KMS-11 (cell line): ENCODE results near the gene SATB2.

Experiments used
- H2AFZ ChIP-seq: fragments of 200-600 bp; sonication (generic); 2 replicates; pipeline ENCODE4 v1.6.1; 2016; ENCODE audit warnings: antibody characterized with exemption, mixed run types, low read depth
- H3K27ac ChIP-seq: fragments of 200-600 bp; sonication (generic); 2 replicates; pipeline ENCODE4 v1.6.1; 2016; ENCODE audit warnings: mild to moderate bottlenecking, mixed run types
- H3K27me3 ChIP-seq: fragments of 200-600 bp; sonication (generic); 2 replicates; pipeline ENCODE4 v1.6.1; 2017; ENCODE audit warnings: mild to moderate bottlenecking, low read depth, mixed run types, moderate library complexity; ENCODE audit not compliant: insufficient read depth
- H3K36me3 ChIP-seq: fragments of 200-600 bp; sonication (generic); 2 replicates; pipeline ENCODE4 v1.6.1; 2017; ENCODE audit warnings: mild to moderate bottlenecking, mixed run types; ENCODE audit not compliant: insufficient read depth
- H3K4me1 ChIP-seq: fragments of 200-600 bp; sonication (generic); 2 replicates; pipeline ENCODE4 v1.6.1; 2016; ENCODE audit warnings: mild to moderate bottlenecking, low read depth, mixed run types; ENCODE audit not compliant: poor library complexity, severe bottlenecking
- H3K4me2 ChIP-seq: fragments of 200-600 bp; sonication (generic); 2 replicates; pipeline ENCODE4 v1.7.0; 2016; ENCODE audit warnings: mild to moderate bottlenecking, mixed run types
- H3K4me3 ChIP-seq: fragments of 200-600 bp; sonication (generic); IDR thresholded peaks from 2 replicates; pipeline ENCODE4 v1.6.1; 2017; ENCODE audit warnings: low read depth, low read length, mixed read lengths; ENCODE audit not compliant: insufficient read depth
- H3K79me2 ChIP-seq: fragments of 200-600 bp; sonication (generic); 2 replicates; pipeline ENCODE4 v1.6.1; 2016; ENCODE audit warnings: low read depth, mixed run types; ENCODE audit not compliant: insufficient read depth
- H3K9ac ChIP-seq: fragments of 200-600 bp; sonication (generic); 2 replicates; pipeline ENCODE4 v1.6.1; 2016; ENCODE audit warnings: mild to moderate bottlenecking, mixed run types
- H4K20me1 ChIP-seq: fragments of 200-600 bp; sonication (generic); 2 replicates; pipeline ENCODE4 v1.6.1; 2016; ENCODE audit warnings: mild to moderate bottlenecking, mixed run types; ENCODE audit not compliant: insufficient read depth
- TF ChIP-seq, protein P1 (sequence below): fragments of 200-600 bp; sonication (generic); conservative IDR thresholded peaks from 2 replicates; pipeline ENCODE4 v1.6.1; 2017; ENCODE audit warnings: low read depth, mild to moderate bottlenecking, antibody characterized with exemption, low read length, moderate library complexity, mixed read lengths

The SATB2 gene

GRCh38 chr2:199279146-199279545, 178.6 kb downstream of the SATB2 start:
- Histone ChIP-seq H3K27me3 (no peaks in the 10 kb centered on the region), H3K4me2 (no peak overlapping the region), H3K27ac (no peak overlapping the region), H3K36me3 (no peaks in the 10 kb centered on the region), H4K20me1 (no peaks in the 10 kb centered on the region), H3K4me3 (no peak overlapping the region), H3K79me2 (no peaks in the 10 kb centered on the region), H3K4me1 (peaks cover 9% of the 10 kb centered on the region), H2AFZ (no peak overlapping the region), H3K9ac (no peak overlapping the region)
- TF ChIP-seq, protein P1, sequence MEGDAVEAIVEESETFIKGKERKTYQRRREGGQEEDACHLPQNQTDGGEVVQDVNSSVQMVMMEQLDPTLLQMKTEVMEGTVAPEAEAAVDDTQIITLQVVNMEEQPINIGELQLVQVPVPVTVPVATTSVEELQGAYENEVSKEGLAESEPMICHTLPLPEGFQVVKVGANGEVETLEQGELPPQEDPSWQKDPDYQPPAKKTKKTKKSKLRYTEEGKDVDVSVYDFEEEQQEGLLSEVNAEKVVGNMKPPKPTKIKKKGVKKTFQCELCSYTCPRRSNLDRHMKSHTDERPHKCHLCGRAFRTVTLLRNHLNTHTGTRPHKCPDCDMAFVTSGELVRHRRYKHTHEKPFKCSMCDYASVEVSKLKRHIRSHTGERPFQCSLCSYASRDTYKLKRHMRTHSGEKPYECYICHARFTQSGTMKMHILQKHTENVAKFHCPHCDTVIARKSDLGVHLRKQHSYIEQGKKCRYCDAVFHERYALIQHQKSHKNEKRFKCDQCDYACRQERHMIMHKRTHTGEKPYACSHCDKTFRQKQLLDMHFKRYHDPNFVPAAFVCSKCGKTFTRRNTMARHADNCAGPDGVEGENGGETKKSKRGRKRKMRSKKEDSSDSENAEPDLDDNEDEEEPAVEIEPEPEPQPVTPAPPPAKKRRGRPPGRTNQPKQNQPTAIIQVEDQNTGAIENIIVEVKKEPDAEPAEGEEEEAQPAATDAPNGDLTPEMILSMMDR: no peak

DNA sequence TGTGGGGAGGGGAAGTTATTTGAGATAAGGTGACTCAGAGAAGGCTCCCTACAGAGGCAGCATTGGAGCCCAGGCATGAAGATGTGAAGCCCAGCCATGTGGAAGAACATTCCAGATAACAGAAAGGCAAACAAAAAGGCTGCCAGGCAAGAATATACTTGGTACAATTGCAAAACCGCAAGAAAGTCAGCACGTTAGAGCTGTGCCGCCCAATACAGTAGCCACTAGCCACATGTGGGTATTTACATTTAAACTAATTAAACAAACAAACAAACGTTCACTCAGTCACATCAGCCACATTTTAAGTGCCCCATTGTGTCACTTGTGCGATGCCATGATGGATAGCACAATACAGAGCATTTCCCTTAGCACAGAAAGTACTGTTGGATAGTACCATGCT, 179.6 kb downstream of the SATB2 start:
- Histone ChIP-seq H3K36me3 (no peaks in the 10 kb centered on the region), H3K27me3 (no peaks in the 10 kb centered on the region), H3K79me2 (no peaks in the 10 kb centered on the region), H3K4me1 (peaks cover 9% of the 10 kb centered on the region), H4K20me1 (no peaks in the 10 kb centered on the region), H3K27ac (no peak overlapping the region), H3K4me2 (no peak overlapping the region), H3K4me3 (no peak overlapping the region), H2AFZ (no peak overlapping the region), H3K9ac (no peak overlapping the region)
- TF ChIP-seq, protein P1: no peak

- H4K20me1 ChIP-seq: no peaks in the 10 kb centered on the region
- H3K27me3 ChIP-seq: no peaks in the 10 kb centered on the region
- no peaks in the 10 kb centered on the region for H3K36me3 ChIP-seq
- no peak overlapping the region for H2AFZ ChIP-seq
- no peak overlapping the region for H3K27ac ChIP-seq
- no peak overlapping the region for H3K4me2 ChIP-seq
- no peaks in the 10 kb centered on the region for H3K4me1 ChIP-seq
- no peaks in the 10 kb centered on the region for H3K79me2 ChIP-seq
- no peak overlapping the region for H3K4me3 ChIP-seq
- no peak overlapping the region for H3K9ac ChIP-seq
- TF ChIP-seq, protein P1: no peak
Measured at GRCh38 chr2:199273042-199273511, 184.7 kb downstream of the SATB2 start.

DNA sequence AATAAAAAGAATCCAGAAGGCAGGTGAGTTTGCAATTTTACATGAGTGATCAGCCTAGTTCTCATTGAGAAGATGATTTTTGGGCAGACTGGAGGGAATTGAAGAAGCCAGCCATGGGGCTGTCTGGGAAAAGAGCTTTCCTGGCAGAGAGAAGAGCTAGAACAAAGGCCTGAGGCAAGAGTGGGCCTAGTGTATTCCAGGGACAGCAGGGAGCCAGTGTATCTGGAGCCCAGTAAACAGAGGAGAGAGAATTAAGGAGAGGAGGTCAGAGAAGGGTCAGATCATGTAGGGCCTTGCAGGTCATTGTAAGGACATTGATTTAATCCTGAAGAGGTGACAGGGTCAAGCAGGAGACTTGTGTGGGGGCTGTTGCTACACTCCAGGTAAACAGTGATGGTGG, 195.8 kb downstream of the SATB2 start:
- H3K4me2 ChIP-seq: no peak overlapping the region

More for the DNA sequence above, 195.8 kb downstream of the SATB2 start:
- Histone ChIP-seq H3K9ac (no peak overlapping the region), H3K79me2 (no peaks in the 10 kb centered on the region), H3K27me3 (no peaks in the 10 kb centered on the region), H3K4me3 (no peak overlapping the region), H3K4me1 (no peaks in the 10 kb centered on the region), H4K20me1 (no peaks in the 10 kb centered on the region), H3K36me3 (no peaks in the 10 kb centered on the region), H2AFZ (no peak overlapping the region), H3K27ac (no peak overlapping the region)
- TF ChIP-seq, protein P1: no peak
